ENCODE results near the gene COPG2. TPM values are rescaled to one million over a fixed set of nuclear protein-coding genes. Genes with fewer than 3 reads are reported as not detected.
"Not testable (repeated sequence)": the region's sequence is repeated elsewhere in the genome, so short reads cannot be mapped to it uniquely, and the experiment has no call there.

Gene COPG2
- total and polyA plus RNA-seq, 2 of the 13 experiments (the other 11 are each of a cell fraction or from before 2014, with no cell fraction given): 14.1 to 17.7 TPM

GRCh38 chr7:130513447-130513846, 155.1 kb downstream of the COPG2 start (continued):
- TF ChIP-seq ZNF737 (CRISPR knock-in tag; IDR thresholded peaks at IDR 0.05; ENCODE audit: borderline replicate concordance) (no peak), SP5 (CRISPR knock-in tag; IDR thresholded peaks at IDR 0.05; ENCODE audit: borderline replicate concordance, low read depth) (no peak), NFIB (CRISPR knock-in tag; IDR thresholded peaks at IDR 0.05; ENCODE audit: borderline replicate concordance) (no peak), ZNF101 (CRISPR knock-in tag; IDR thresholded peaks at IDR 0.05; ENCODE audit: borderline replicate concordance, low read depth) (no peak), REPIN1 (CRISPR knock-in tag; IDR thresholded peaks at IDR 0.05; ENCODE audit: borderline replicate concordance, low read depth) (no peak)

- POLR2A ChIA-PET; H2AFZ ChIP-seq (ENCODE audit: low read length); H3K27ac ChIP-seq (ENCODE audit: extremely low read length, insufficient read depth, low read length); in situ Hi-C loops (cut with HindIII; ENCODE audit: extremely low pct_ligation_motif_present, low pct_unique_long_range_greater_than_20kb); H3K9me3 ChIP-seq (ENCODE audit: low read length); H4K20me1 ChIP-seq (ENCODE audit: insufficient read depth, low read length); BruUV-seq (replicated peaks); H3K9ac ChIP-seq (ENCODE audit: insufficient read depth, low read depth, low read length); H3K4me1 ChIP-seq (ENCODE audit: insufficient read depth, low read length); DNase-seq (ENCODE audit: low spot score); H3K4me2 ChIP-seq (ENCODE audit: low read depth, low read length); CTCF ChIA-PET (ENCODE audit: low intra/inter-chr PET ratio, low total read pairs); FAIRE-seq; H3K79me2 ChIP-seq (ENCODE audit: insufficient read depth, low read length); H3K4me3 ChIP-seq (replicated peaks in 1 of 3; ENCODE audit: insufficient read depth in 1 of 3, low read depth in 2 of 3, low read length in 3 of 3); intact Hi-C loops (cut with micrococcal nuclease; ENCODE audit: unreplicated experiment); H3K27me3 ChIP-seq (ENCODE audit: control insufficient read depth in 1 of 2, insufficient read depth in 2 of 2, low read length in 2 of 2); ATAC-seq: not testable (repeated sequence)
- peaks cover 4 to 11% of the 10 kb centered on the region in 2 experiments; a peak in 4 of 5 replicates for H3K36me3 ChIP-seq (replicated peaks in 1 of 2; ENCODE audit: control insufficient read depth in 1 of 2, insufficient read depth in 2 of 2, low read length in 2 of 2)
- 88% methylated on average over 3 of the region's 3 CpGs for WGBS (ENCODE audit: low lambda C conversion rate)
Observed at GRCh38 chr7:130512038-130512437, 156.5 kb downstream of the COPG2 start.

GRCh38 chr7:130506358-130506757, 162.2 kb downstream of the COPG2 start:
- H3K4me1 ChIP-seq (ENCODE audit: insufficient read depth, low read length): no peaks in the 10 kb centered on the region
- no peak overlapping the region for H2AFZ ChIP-seq (ENCODE audit: low read length)
- no TSS peak for BruUV-seq (replicated peaks)
- DNase-seq (ENCODE audit: low spot score) (no peak), ATAC-seq (no peak), FAIRE-seq (no peak)
- H3K9ac ChIP-seq (ENCODE audit: insufficient read depth, low read depth, low read length): no peak overlapping the region
- no peaks in the 10 kb centered on the region for H3K79me2 ChIP-seq (ENCODE audit: insufficient read depth, low read length)
- in situ Hi-C loops (cut with HindIII; ENCODE audit: extremely low pct_ligation_motif_present, low pct_unique_long_range_greater_than_20kb): no loop called here
- no peak overlapping the region for H3K4me3 ChIP-seq (replicated peaks in 1 of 3; ENCODE audit: insufficient read depth in 1 of 3, low read depth in 2 of 3, low read length in 3 of 3)
- no peaks in the 10 kb centered on the region for H3K9me3 ChIP-seq (ENCODE audit: low read length)
- H3K36me3 ChIP-seq (replicated peaks in 1 of 2; ENCODE audit: control insufficient read depth in 1 of 2, insufficient read depth in 2 of 2, low read length in 2 of 2): peaks cover 5 to 23% of the 10 kb centered on the region in 2 experiments
- no peaks in the 10 kb centered on the region for H4K20me1 ChIP-seq (ENCODE audit: insufficient read depth, low read length)
- ChIA-PET POLR2A (no interaction called here), CTCF (ENCODE audit: low intra/inter-chr PET ratio, low total read pairs) (no interaction called here)
- WGBS (ENCODE audit: low lambda C conversion rate): 98% methylated on average over 3 of the region's 3 CpGs
- H3K4me2 ChIP-seq (ENCODE audit: low read depth, low read length): no peak overlapping the region
- H3K27me3 ChIP-seq (ENCODE audit: control insufficient read depth in 1 of 2, insufficient read depth in 2 of 2, low read length in 2 of 2): no peaks in the 10 kb centered on the region
- H3K27ac ChIP-seq (ENCODE audit: extremely low read length, insufficient read depth, low read length): no peak overlapping the region
- intact Hi-C loops (cut with micrococcal nuclease; ENCODE audit: unreplicated experiment): no loop called here
- TF ChIP-seq ZNF746 (CRISPR knock-in tag; IDR thresholded peaks at IDR 0.05) (no peak), PHF21A (CRISPR knock-in tag; IDR thresholded peaks at IDR 0.05) (no peak), MAFG (CRISPR knock-in tag; IDR thresholded peaks at IDR 0.05) (no peak), FLYWCH1 (CRISPR knock-in tag; IDR thresholded peaks at IDR 0.05) (no peak), NONO (IDR thresholded peaks at IDR 0.05) (no peak), NONO (CRISPR knock-in tag; conservative IDR thresholded peaks at IDR 0.05) (no peak), ZNF510 (CRISPR knock-in tag; IDR thresholded peaks at IDR 0.05; ENCODE audit: low read depth) (no peak), GFI1 (CRISPR knock-in tag; IDR thresholded peaks at IDR 0.05; ENCODE audit: borderline replicate concordance) (no peak), CREB3 (CRISPR knock-in tag; IDR thresholded peaks at IDR 0.05) (no peak)
